ENCODE results near the gene SPIRE2.
"Not testable (repeated sequence)": the region's sequence is repeated elsewhere in the genome, so short reads cannot be mapped to it uniquely, and the experiment has no call there.

SPIRE2 gene

GRCh38 chr16:89827383-89828198 is 684 bp upstream of the SPIRE2 start:
- H3K4me3 ChIP-seq (ENCODE audit: low read depth, low read length): peak overlapping the region; percentile 56
- no peak for TF ChIP-seq CTCF (IDR thresholded peaks at IDR 0.05; ENCODE audit: low read depth, low read length)

- H3K4me3 ChIP-seq (ENCODE audit: low read depth, low read length): peak overlapping the region; percentile 44
- no peak for TF ChIP-seq CTCF (IDR thresholded peaks at IDR 0.05; ENCODE audit: low read depth, low read length)
These were observed 775 bp downstream of the SPIRE2 start for GRCh38 chr16:89828870-89829629.

- H3K4me3 ChIP-seq (ENCODE audit: low read depth, low read length): no peak overlapping the region
- no peak for TF ChIP-seq CTCF (IDR thresholded peaks at IDR 0.05; ENCODE audit: low read depth, low read length)
These were observed 1.6 kb downstream of the SPIRE2 start for GRCh38 chr16:89829630-89830437.

GRCh38 chr16:89831810-89832328 is 3.6 kb downstream of the SPIRE2 start:
- TF ChIP-seq CTCF (IDR thresholded peaks at IDR 0.05; ENCODE audit: low read depth, low read length): no peak
- no peak overlapping the region for H3K4me3 ChIP-seq (ENCODE audit: low read depth, low read length)

- not testable (repeated sequence) for H3K4me3 ChIP-seq (ENCODE audit: low read depth, low read length)
These were observed 5.5 kb downstream of the SPIRE2 start for GRCh38 chr16:89833664-89834363.

GRCh38 chr16:89834813-89835363 is 6.6 kb downstream of the SPIRE2 start:
- H3K4me3 ChIP-seq (ENCODE audit: low read depth, low read length): not testable (repeated sequence)

GRCh38 chr16:89836484-89836883 is 8.2 kb downstream of the SPIRE2 start:
- H3K4me3 ChIP-seq (ENCODE audit: low read depth, low read length): not testable (repeated sequence)

- no peak for TF ChIP-seq CTCF (IDR thresholded peaks at IDR 0.05; ENCODE audit: low read depth, low read length)
- no peak overlapping the region for H3K4me3 ChIP-seq (ENCODE audit: low read depth, low read length)
These were observed 8.8 kb downstream of the SPIRE2 start for GRCh38 chr16:89837014-89837546.
